NCI-H526 treated with DMSO at 0.1 percent for 48 hours (cell line): ENCODE measurements around the gene ADAMTSL5.

ENCODE experiments used
- DNase-seq: peaks from one replicate; lab custom pipeline; 2025; lab: John Stamatoyannopoulos, UW

The ADAMTSL5 gene

GRCh38 chr19:1466018-1466460 lies 46.8 kb downstream of the ADAMTSL5 start:
- no peak for DNase-seq

- no peak for DNase-seq
These were observed 47.4 kb downstream of the ADAMTSL5 start for GRCh38 chr19:1465191-1466016.

GRCh38 chr19:1461862-1462261 lies 51.0 kb downstream of the ADAMTSL5 start:
- DNase-seq = no peak

- DNase-seq = no peak
These were observed 52.5 kb downstream of the ADAMTSL5 start for GRCh38 chr19:1460033-1460995.

GRCh38 chr19:1459479-1459878 lies 53.3 kb downstream of the ADAMTSL5 start:
- no peak for DNase-seq

DNA sequence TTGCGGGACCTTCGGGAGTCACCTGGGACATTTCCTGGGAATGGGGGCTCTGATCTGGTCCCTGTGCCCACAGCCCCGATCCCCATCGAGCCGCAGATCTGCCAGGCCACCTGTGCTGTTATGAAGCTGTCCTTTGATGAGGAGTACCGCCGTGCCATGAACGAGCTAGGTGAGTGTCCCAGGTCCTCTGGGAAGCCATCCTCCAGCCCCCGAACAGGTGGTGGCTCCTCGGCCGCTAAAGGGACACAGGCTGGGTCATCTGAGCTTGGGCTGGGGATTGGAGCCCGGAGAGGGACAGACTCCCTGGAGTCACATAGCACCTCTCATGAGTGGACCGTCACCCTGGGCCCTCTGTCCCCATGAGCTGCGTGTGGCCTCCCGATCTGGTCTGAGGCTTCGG lies 54.9 kb downstream of the ADAMTSL5 start:
- DNase-seq = no peak

DNA sequence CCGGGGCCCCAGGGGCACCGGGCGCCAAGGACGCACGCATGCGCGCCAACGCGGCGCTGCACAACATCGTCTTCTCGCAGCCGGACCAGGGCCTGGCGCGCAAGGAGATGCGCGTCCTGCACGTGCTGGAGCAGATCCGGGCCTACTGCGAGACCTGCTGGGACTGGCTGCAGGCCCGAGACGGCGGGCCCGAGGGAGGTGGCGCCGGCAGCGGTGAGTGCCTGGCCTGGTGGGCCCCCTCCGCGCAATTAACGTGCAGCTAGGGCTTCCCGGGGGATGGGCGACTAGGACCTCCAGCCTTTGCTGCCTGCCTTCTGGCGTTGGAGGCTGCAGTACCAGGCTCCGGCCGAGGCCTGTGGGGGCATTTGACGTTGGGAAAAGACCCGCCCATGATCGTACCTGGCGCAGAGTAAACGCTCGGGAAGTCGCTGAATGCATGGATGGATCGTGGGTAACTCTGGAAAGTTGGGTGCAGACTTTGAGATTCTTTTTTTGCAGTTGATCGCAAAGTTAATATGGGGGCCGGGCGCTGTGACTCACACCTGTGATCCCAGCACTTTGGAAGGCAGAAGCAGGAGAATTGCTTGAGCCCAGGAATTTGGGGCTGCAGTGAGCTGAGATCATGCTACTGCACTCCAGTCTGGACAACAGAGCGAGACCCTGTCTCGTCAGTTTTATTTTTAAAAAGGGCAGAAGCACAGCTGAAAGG lies 55.6 kb downstream of the ADAMTSL5 start:
- no peak for DNase-seq

DNA sequence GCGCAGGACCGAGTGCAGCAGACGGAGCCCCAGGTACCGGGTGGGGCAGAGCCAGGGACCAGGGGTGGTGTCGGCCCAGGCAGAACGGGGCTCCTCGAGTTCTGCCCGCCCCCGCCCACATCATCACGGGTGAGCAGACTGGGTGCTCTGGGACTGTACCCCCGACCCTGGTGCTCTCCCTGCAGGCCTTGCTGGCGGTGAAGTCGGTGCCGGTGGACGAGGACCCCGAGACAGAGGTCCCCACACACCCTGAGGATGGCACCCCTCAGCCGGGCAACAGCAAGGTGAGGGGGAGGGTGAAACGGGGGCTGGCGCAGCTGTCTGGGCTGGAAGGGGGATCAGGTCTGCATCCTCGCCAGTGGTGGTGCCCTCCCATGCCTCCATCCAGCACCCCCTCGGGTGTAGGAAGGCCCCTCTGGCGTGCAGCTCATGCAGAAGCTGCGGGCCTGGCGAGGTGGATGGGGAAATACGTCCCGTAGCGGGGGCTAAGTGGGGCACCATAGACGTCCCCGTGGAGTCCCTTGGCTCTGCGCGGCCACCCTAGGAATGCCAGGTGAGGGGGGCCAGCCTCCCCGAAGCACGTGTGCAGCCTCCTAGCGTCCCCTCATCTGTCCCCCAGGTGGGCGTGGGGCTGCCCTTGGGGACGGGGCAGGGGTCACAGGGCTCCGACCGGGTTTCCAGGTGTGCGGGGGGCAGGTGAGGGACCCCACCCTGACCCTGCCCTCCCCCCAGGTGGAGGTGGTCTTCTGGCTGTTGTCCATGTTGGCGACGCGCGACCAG lies 56.5 kb downstream of the ADAMTSL5 start:
- no peak for DNase-seq

DNA sequence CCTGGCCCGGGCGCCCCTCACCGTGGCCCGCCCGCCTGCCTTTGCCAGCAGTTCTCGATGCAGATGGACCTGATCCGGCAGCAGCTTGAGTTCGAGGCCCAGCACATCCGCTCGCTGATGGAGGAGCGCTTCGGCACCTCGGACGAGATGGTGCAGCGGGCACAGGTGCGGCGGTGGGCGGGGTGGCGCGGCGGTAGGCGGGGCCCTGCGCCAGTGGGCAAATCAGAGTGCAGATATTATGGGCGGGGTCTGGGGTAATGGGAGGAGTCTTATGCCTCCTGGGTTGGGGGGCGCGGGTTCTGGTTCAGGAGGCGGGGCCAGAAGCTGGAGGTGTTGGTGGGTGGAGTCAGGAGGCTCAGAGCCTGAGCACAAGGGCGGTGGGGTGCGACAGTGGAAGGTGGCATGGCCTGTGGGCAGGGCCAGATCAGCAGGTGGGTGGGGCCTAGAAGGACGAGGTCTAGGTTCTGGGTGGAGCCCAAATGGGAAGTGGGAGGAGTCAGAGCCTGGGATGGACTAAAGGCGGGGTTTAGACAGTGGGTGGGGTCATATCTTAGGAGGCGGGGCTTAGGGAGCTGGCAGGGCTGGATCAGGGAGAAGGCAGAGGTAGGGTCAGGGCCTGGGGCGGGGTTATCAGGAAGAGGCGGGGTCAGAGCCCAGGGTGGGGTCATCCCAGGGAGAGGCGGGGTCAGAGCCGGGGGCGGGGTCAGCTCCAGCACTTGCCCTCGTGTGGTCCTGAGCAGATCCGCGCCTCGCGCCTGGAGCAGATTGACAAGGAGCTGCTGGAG lies 57.3 kb downstream of the ADAMTSL5 start:
- peak; percentile 81 for DNase-seq
